Measurements from ENCODE around the gene CLEC2L. TPM values are rescaled to one million over a fixed set of nuclear protein-coding genes. Genes with fewer than 3 reads are reported as not detected.

The CLEC2L gene
- total and polyA plus RNA-seq, 2 of the 8 experiments (the other 6 are each of a cell fraction or from before 2014, with no cell fraction given): 0.20 to 1.9 TPM

- no peak overlapping the region for H3K4me3 ChIP-seq (ENCODE audit: extremely low read depth in 1 of 4, insufficient read depth in 2 of 4, low read depth in 3 of 4, low read length in 4 of 4)
- H3K23ac ChIP-seq (ENCODE audit: insufficient read length): no peak overlapping the region
- H3K4me1 ChIP-seq (replicated peaks in 1 of 4; ENCODE audit: control insufficient read depth in 3 of 4, insufficient read depth in 4 of 4, low read length in 3 of 4): no peaks in the 10 kb centered on the region
- H2BK12ac ChIP-seq (ENCODE audit: low read depth, low read length): no peak overlapping the region
- H2BK120ac ChIP-seq (replicated peaks; ENCODE audit: low read depth, low read length): no peak overlapping the region
- TF ChIP-seq E2F6 (IDR thresholded peaks at IDR 0.05): no peak
- no peak for TF ChIP-seq CTBP2 (IDR thresholded peaks at IDR 0.05; ENCODE audit: borderline replicate concordance, insufficient read depth, insufficient read length, low read length)
- TF ChIP-seq CBX5 (IDR thresholded peaks at IDR 0.05; ENCODE audit: low read depth, low read length): no peak
- no peak for TF ChIP-seq SIRT6 (IDR thresholded peaks at IDR 0.05; ENCODE audit: low read length)
- TF ChIP-seq MAX (IDR thresholded peaks at IDR 0.05): no peak
- no peak for TF ChIP-seq BACH1 (IDR thresholded peaks at IDR 0.05; ENCODE audit: low read length)
- no peak for TF ChIP-seq CHD1 (IDR thresholded peaks at IDR 0.05; ENCODE audit: low read depth, low read length)
- TF ChIP-seq BCL11A (IDR thresholded peaks at IDR 0.05; ENCODE audit: low read depth in 2 of 2, low read length in 2 of 2): no peak
- TF ChIP-seq JUN (IDR thresholded peaks at IDR 0.05; ENCODE audit: low read depth, low read length): no peak
- ChIA-PET CTCF (ENCODE audit: partially characterized antibody) (interaction anchor here (0.7 to 3.4 kb wide), 7 partner anchors 12 to 1300 kb away, joined by 3 to 30 read pairs (median 3); no protein-coding TSS in a partner anchor), POLR2A (ENCODE audit: partially characterized antibody) (interaction anchor here (0.9 kb wide), 1 partner anchor 11 kb away, joined by 3 read pairs; no protein-coding TSS in a partner anchor)
- no peaks in the 10 kb centered on the region for H3K9me3 ChIP-seq (ENCODE audit: insufficient read depth in 2 of 2, low read depth in 1 of 2, low read length in 1 of 2)
- no peak overlapping the region for H3K4me2 ChIP-seq (ENCODE audit: insufficient read depth in 1 of 2, low read depth in 2 of 2, low read length in 2 of 2)
- no peak overlapping the region for H2AK5ac ChIP-seq (ENCODE audit: low read depth, low read length)
- 83% methylated on average over 4 of the region's 4 CpGs; no CpG with 5 or more reads in 1 of the 2 experiments for WGBS, 2 experiments (ENCODE audit: extremely low coverage in 1 of 2, insufficient coverage in 1 of 2, insufficient read length in 1 of 2, insufficient replicate concordance in 2 of 2, low coverage in 1 of 2, low lambda C conversion rate in 2 of 2, missing lambda C conversion rate in 1 of 2)
- H3K14ac ChIP-seq (ENCODE audit: insufficient read length): no peak overlapping the region
- H3K79me1 ChIP-seq (ENCODE audit: low read depth, low read length): no peaks in the 10 kb centered on the region
- no peaks in the 10 kb centered on the region for H3K36me3 ChIP-seq (ENCODE audit: control insufficient read depth in 2 of 4, insufficient read depth in 4 of 4, low read length in 3 of 4)
- DNase-seq (ENCODE audit: low read depth in 1 of 2, low spot score in 2 of 2) (no peak), FAIRE-seq (no peak)
- no peak overlapping the region for H3K18ac ChIP-seq (ENCODE audit: extremely low read depth, low read length)
- H2BK20ac ChIP-seq (ENCODE audit: low read length): no peak overlapping the region
- no peak overlapping the region for H3K56ac ChIP-seq (replicated peaks; ENCODE audit: insufficient read length, low read depth, low read length)
- H3K9ac ChIP-seq (replicated peaks in 1 of 4; ENCODE audit: extremely low read depth in 1 of 4, low read depth in 3 of 4, low read length in 3 of 4): no peak overlapping the region
- H3K27ac ChIP-seq (ENCODE audit: low read depth, low read length): no peak overlapping the region
- H2BK15ac ChIP-seq (ENCODE audit: low read length): no peak overlapping the region
- no peak overlapping the region for H2AFZ ChIP-seq (ENCODE audit: low read length)
- no peak overlapping the region for H3K4ac ChIP-seq (replicated peaks; ENCODE audit: insufficient read length, low read depth, low read length)
- H4K20me1 ChIP-seq (replicated peaks in 1 of 2; ENCODE audit: control insufficient read depth in 1 of 2, insufficient read depth in 2 of 2, low read length in 2 of 2): no peaks in the 10 kb centered on the region
- H3K23me2 ChIP-seq (ENCODE audit: low read depth, low read length): peaks cover 3% of the 10 kb centered on the region; the same call in 1 of the 2 replicates
- no peak overlapping the region for H4K8ac ChIP-seq (ENCODE audit: extremely low read depth, insufficient read depth, low read length)
- no peaks in the 10 kb centered on the region; a peak in 1 of 7 replicates for H3K27me3 ChIP-seq (replicated peaks in 1 of 4; ENCODE audit: control insufficient read depth in 3 of 4, extremely low read depth in 1 of 4, insufficient read depth in 3 of 4, low read length in 3 of 4)
- no peaks in the 10 kb centered on the region for H3K79me2 ChIP-seq (ENCODE audit: control insufficient read depth in 1 of 2, insufficient read depth in 2 of 2, low read length in 2 of 2)
- no peak overlapping the region for H4K5ac ChIP-seq (ENCODE audit: insufficient read length, low read depth, low read length)
- no peak overlapping the region for H4K91ac ChIP-seq (replicated peaks; ENCODE audit: insufficient read length, low read length)
- no peak overlapping the region for H2BK5ac ChIP-seq (ENCODE audit: low read depth, low read length)
These were observed 34.7 kb upstream of the CLEC2L start for GRCh38 chr7:139488810-139489209.

All from H1 (cell line).